ENCODE data around the gene FAM149B1. TPM values are rescaled to one million over a fixed set of nuclear protein-coding genes. Genes with fewer than 3 reads are reported as not detected.
A peak's percentile ranks its signal among the peaks of the same experiment; 100 is the strongest.

Gene FAM149B1
- total RNA-seq, 2 experiments from 2014 or later, result 7.0 to 7.7 TPM

GRCh38 chr10:73232887-73233286 is 65.0 kb downstream of the FAM149B1 start:
- DNase-seq, result peak in 1 of 14 experiments; percentile 29
- intact Hi-C loops (cut with DNase I, micrococcal nuclease), result no loop called here
- H3K9me3 Mint-ChIP-seq, result no peaks in the 10 kb centered on the region
- Histone ChIP-seq H3K4me3 (ENCODE audit: low read length) (no peak overlapping the region), H3K4me1 (ENCODE audit: insufficient read depth, low read length) (no peaks in the 10 kb centered on the region), H3K27me3 (ENCODE audit: control insufficient read depth in 1 of 2, insufficient read depth in 2 of 2, low read length in 2 of 2) (no peaks in the 10 kb centered on the region), H3K27ac (ENCODE audit: low read depth in 1 of 2, low read length in 2 of 2) (no peak overlapping the region), H3K9me3 (ENCODE audit: control insufficient read depth in 1 of 2, insufficient read depth in 1 of 2, low read length in 2 of 2) (no peaks in the 10 kb centered on the region), H3K36me3 (ENCODE audit: insufficient read depth, low read length) (peaks cover 52% of the 10 kb centered on the region)
- no peak for ATAC-seq (ENCODE audit: poor library complexity)
- H3K36me3 Mint-ChIP-seq (ENCODE audit: low read depth), result peaks cover 48% of the 10 kb centered on the region
- no peaks in the 10 kb centered on the region for H3K27me3 Mint-ChIP-seq
- POLR2A ChIA-PET, result no interaction called here
- TF ChIP-seq, protein P1, sequence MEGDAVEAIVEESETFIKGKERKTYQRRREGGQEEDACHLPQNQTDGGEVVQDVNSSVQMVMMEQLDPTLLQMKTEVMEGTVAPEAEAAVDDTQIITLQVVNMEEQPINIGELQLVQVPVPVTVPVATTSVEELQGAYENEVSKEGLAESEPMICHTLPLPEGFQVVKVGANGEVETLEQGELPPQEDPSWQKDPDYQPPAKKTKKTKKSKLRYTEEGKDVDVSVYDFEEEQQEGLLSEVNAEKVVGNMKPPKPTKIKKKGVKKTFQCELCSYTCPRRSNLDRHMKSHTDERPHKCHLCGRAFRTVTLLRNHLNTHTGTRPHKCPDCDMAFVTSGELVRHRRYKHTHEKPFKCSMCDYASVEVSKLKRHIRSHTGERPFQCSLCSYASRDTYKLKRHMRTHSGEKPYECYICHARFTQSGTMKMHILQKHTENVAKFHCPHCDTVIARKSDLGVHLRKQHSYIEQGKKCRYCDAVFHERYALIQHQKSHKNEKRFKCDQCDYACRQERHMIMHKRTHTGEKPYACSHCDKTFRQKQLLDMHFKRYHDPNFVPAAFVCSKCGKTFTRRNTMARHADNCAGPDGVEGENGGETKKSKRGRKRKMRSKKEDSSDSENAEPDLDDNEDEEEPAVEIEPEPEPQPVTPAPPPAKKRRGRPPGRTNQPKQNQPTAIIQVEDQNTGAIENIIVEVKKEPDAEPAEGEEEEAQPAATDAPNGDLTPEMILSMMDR (IDR thresholded peaks at IDR 0.05), result no peak
- H3K27ac Mint-ChIP-seq, result peak overlapping the region; percentile 5
- H3K4me3 Mint-ChIP-seq, result no peak overlapping the region
- CTCF ChIA-PET, result no interaction called here
- no peaks in the 10 kb centered on the region for H3K4me1 Mint-ChIP-seq (ENCODE audit: low read depth)

DNA sequence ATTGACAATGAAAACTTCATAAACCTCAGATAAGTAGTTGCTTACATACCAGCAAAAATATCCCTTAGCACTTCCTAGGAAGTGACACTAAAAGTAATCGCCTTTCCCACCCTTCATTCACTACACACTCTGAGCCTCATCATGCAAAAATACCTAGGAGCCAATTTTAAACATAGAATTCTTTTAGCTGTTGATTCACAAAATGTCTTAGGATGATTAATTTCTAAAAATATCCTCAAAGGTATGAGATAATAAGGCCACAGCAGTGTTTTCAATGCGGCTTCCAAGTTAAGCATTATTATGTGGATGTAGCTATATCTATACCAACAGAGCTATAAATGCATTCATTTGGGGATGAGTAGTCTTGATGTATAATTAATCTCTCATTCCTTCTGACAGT is 66.0 kb downstream of the FAM149B1 start:
- H3K27ac Mint-ChIP-seq, result no peak overlapping the region
- ATAC-seq (ENCODE audit: poor library complexity), result no peak
- intact Hi-C loops (cut with DNase I, micrococcal nuclease), result no loop called here

GRCh38 chr10:73234695-73235094 is 66.8 kb downstream of the FAM149B1 start:
- peaks cover 50% of the 10 kb centered on the region for H3K36me3 ChIP-seq (ENCODE audit: insufficient read depth, low read length)
- POLR2A ChIA-PET, result interaction anchor here (0.6 to 2.1 kb wide), 2 partner anchors 12 to 88 kb away, joined by 3 to 11 read pairs; partner anchors contain the start of gene DNAJC9
- TF ChIP-seq, protein P1 (IDR thresholded peaks at IDR 0.05), result no peak
- DNase-seq (no peak), ATAC-seq (ENCODE audit: poor library complexity) (no peak)
- CTCF ChIA-PET, result no interaction called here
- H3K36me3 Mint-ChIP-seq (ENCODE audit: low read depth), result peaks cover 55% of the 10 kb centered on the region
- no peak overlapping the region for H3K4me3 Mint-ChIP-seq
- intact Hi-C loops (cut with DNase I, micrococcal nuclease), result no loop called here
- no peaks in the 10 kb centered on the region for H3K4me1 Mint-ChIP-seq (ENCODE audit: low read depth)
- H3K27ac Mint-ChIP-seq, result no peak overlapping the region
- no peaks in the 10 kb centered on the region for H3K9me3 ChIP-seq (ENCODE audit: control insufficient read depth in 1 of 2, insufficient read depth in 1 of 2, low read length in 2 of 2)
- H3K27me3 Mint-ChIP-seq, result no peaks in the 10 kb centered on the region
- no peak overlapping the region for H3K27ac ChIP-seq (ENCODE audit: low read depth in 1 of 2, low read length in 2 of 2)
- H3K9me3 Mint-ChIP-seq, result no peaks in the 10 kb centered on the region
- H3K4me3 ChIP-seq (ENCODE audit: low read length), result no peak overlapping the region
- no peaks in the 10 kb centered on the region for H3K27me3 ChIP-seq (ENCODE audit: control insufficient read depth in 1 of 2, insufficient read depth in 2 of 2, low read length in 2 of 2)
- H3K4me1 ChIP-seq (ENCODE audit: insufficient read depth, low read length), result no peaks in the 10 kb centered on the region

More for the DNA sequence above, 66.0 kb downstream of the FAM149B1 start:
- no peaks in the 10 kb centered on the region for H3K9me3 ChIP-seq (ENCODE audit: control insufficient read depth in 1 of 2, insufficient read depth in 1 of 2, low read length in 2 of 2)
- no peaks in the 10 kb centered on the region for H3K27me3 ChIP-seq (ENCODE audit: control insufficient read depth in 1 of 2, insufficient read depth in 2 of 2, low read length in 2 of 2)
- H3K27me3 Mint-ChIP-seq, result no peaks in the 10 kb centered on the region
- ChIA-PET CTCF (no interaction called here), POLR2A (interaction anchor here (2.1 kb wide), 1 partner anchor 13 kb away, joined by 11 read pairs; the partner anchor contains the start of gene DNAJC9)
- H3K27ac ChIP-seq (ENCODE audit: low read depth in 1 of 2, low read length in 2 of 2), result no peak overlapping the region
- H3K36me3 ChIP-seq (ENCODE audit: insufficient read depth, low read length), result peaks cover 51% of the 10 kb centered on the region
- DNase-seq, result no peak
- H3K4me1 Mint-ChIP-seq (ENCODE audit: low read depth), result no peaks in the 10 kb centered on the region
- H3K4me3 ChIP-seq (ENCODE audit: low read length), result no peak overlapping the region
- no peak overlapping the region for H3K4me3 Mint-ChIP-seq
- H3K36me3 Mint-ChIP-seq (ENCODE audit: low read depth), result peaks cover 51% of the 10 kb centered on the region
- no peaks in the 10 kb centered on the region for H3K9me3 Mint-ChIP-seq
- TF ChIP-seq, protein P1 (IDR thresholded peaks at IDR 0.05), result no peak
- no peaks in the 10 kb centered on the region for H3K4me1 ChIP-seq (ENCODE audit: insufficient read depth, low read length)
